Stimulated activated CD4-positive, alpha-beta T cell treated with anti-CD3 and anti-CD28 coated beads, TNF-alpha, amount 100 ng/mL, for 24 hours (primary cell): ENCODE results near the gene SLC23A3.
A peak's percentile ranks its signal among the peaks of the same experiment; 100 is the strongest.

Experiments
- DNase-seq, 3 experiments: peaks; one replicate each; pipeline ENCODE4 v3.0.0-alpha.2; 2020; ENCODE audit warnings: low read depth in 3 of 3

SLC23A3 gene

DNA sequence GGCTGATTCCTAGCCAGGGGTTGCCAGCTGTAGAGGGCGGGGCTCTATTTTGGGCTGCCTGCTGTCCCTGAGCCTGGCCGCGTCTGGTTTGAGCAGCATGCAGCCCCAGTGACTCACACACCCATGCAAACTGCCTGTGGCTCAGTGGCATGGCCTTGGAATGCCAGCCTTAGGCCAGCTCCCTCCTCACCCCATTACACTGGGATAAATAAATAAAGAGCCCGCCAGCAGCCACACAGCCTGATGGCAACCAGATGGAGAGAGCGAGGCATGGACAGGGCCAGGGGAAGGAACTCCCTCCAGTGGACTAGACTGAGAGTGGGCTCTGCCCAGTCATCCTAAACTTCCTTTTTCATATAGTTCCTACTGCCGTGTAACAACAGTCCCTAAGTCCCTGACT, 27.5 kb downstream of the SLC23A3 start:
- no peak for DNase-seq

GRCh38 chr2:219140722-219141121, 29.1 kb downstream of the SLC23A3 start:
- DNase-seq = no peak

DNA sequence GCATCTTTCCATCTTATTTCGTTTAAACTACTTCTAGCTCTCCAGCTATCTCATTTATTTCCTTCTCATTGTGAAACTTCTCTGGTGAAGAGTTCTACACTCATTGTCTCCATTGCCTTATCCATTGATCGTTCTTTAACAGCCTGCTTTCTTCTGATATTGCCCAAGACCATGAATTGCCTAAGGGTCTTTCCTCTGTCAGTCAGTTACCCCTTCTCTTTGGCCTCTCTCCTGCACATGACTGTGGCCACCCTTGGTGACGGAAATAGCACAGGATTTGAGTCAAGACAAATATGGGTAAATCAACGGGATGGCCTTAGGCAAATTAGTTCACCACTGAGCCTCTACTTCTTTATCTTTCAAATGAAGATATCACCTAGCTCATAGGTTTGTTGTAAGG, 35.9 kb downstream of the SLC23A3 start:
- DNase-seq = no peak

DNA sequence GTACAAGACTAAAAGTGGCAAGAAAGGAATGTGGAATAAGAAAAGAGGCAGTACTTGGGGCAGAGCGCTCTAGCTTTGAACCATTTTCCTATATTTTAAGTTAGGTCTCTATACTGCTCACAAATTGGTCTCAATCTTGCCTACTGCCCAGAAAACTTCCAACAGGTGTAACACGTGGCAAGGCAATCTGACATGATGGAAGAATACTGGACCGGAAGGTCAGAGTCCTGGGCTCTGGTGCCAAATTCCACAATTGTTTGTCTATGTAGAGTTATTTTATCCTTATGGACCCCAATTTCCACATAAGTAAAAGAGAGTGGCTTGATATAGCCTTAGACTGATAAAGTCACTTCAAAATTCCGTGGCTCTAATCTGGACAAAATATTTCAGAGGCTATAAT, 38.1 kb downstream of the SLC23A3 start:
- DNase-seq = no peak

- no peak for DNase-seq
Observed at GRCh38 chr2:219131327-219131726, 38.5 kb downstream of the SLC23A3 start.

DNA sequence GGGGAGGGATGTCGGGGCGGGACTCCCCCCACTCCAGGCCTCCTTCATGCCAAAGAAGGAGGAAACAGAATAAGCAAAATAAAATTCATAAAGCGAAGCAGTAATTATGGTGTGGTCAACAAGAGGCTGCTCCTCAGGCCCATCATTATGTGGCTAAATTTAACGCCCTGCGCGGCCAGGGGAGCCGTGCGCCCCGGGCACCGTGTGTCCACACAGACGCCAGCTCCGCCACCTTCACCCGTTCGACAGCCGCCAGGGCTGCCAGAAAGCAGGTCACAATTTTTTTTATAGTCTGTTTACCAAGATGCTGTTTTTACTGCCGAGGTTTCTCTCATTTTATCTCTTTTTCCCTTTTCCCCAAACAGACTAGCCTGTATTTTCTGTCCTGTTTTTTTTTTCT, 40.2 kb downstream of the SLC23A3 start:
- no peak for DNase-seq

DNA sequence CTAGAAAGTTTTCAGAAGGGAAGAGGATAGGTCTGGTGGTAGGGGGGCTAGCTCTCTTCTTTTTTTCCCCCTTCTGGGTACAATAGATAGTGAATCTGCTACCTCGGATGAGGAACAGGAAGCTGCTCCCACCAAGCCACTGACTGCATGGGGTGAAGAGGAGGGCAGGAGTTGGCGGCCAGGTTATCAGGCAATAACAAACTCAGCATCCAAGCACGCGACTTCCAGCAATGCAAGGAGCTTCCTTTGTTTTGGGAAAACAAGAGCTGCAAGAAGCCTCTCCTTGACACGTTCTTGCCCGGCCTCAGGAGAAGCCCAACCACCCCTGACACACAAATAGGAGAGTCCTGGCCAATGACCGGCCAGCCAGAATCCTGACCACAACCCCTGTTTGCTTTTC, 41.4 kb downstream of the SLC23A3 start:
- no peak for DNase-seq

- DNase-seq = no peak
Observed at GRCh38 chr2:219127037-219127635, 42.7 kb downstream of the SLC23A3 start.

DNA sequence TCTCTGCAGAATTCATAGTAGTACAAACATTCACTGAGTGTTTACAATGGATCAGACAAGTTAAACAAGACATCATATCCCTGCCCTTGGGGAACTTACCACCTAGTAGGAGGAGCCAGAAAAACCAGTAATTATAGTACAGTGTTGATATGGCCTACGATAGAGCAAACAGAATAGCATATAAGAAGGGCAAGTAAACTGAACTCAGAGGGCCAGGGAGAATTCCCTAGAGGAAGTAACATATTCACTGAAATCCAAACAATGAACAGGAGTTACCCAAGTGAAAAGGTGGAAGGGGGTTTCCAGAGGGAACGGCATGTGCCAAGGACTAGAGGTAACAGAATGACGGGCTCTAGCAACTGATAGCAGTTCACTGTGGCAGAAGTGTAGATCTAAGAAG, 43.3 kb downstream of the SLC23A3 start:
- DNase-seq = no peak

DNA sequence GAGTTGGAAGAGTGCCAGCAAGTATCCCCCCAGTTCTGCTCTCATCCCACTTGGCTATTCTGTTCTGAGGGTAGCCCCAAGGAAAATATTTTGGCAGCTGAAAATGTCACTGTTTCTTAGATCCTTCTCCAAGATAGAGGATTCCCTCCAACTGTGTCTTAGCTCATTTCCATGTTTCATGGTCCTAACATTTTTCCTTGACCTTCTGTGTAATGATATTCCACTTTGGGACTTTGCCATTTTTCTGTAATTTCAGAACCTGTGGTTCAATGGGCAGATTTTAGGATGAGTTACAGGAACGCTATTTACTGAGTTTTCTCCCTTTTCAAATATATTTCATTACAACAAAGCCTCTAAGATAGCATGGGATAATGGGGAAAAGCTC, 44.0 kb downstream of the SLC23A3 start:
- no peak for DNase-seq

DNA sequence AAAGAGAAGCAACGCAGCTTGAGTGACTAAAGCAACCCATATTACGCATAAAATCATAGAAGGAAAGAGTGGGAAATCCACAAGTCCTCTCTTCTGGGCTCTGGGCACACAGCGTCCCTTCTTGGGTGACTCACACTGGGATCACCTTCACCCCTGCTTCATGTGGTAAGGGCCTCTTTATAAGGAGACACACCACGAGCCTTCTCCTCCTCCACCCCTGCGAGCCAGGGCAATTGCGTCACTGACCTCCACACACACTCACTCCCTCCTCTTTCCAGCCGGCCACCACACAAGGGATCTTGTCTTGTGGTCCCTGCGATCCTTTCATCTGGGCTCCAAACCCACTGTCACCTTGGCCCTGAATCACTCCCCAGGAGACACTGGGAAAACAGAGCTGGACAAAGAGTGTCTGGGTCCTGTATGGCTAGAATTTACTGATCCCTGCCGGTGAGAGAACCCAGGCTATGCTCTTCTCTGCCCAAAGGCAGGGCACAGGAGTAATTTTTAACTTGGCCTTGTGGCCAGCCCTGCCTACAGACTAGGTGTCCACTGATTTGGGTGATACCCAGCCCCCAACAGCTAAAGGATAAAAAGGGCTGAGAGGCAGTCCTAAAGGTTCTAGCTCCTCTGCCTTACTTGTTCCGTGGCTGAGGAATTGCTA, 44.5 kb downstream of the SLC23A3 start:
- peak in 1 of 3 experiments; percentile 5 for DNase-seq

- no peak for DNase-seq
Observed at GRCh38 chr2:219124381-219125110, 45.3 kb downstream of the SLC23A3 start.

DNA sequence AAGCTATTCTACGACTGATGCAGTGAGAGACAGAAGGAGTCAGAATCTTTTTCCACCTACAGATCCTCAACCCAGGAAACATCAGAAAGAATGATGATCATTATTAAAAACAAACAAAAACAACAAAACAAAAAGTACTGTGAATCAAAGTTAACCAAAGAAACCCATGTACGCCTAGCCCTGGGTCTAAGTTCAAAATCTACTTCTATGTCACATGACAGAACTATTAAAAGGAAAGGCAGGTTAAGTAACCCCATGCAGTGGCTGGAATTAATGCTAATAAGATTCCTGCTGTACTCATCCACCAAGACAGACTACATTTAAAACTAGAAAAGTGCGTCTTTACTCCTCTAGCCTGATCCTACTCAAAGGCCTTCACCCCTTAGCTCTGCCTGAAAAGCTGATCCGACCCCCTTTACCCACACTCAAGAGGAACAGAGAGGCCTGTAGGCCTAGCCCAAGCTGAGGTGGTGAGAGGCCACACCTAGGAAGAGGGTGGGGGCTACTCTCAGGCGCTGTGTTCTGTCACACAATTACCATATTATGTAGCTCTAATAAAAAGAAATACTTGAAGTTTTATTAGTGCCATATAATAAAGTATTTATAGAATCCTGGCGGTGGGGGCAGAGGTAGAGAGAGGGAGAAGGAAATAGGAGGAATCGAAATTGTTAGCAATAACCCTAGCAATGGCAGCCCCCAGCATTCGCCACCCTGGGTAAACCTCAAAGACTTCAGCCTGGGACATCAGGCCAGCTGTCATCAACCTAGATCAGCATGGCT, 46.3 kb downstream of the SLC23A3 start:
- no peak for DNase-seq

- DNase-seq = no peak
Observed at GRCh38 chr2:219122202-219122980, 47.4 kb downstream of the SLC23A3 start.

GRCh38 chr2:219120082-219120481, 49.7 kb downstream of the SLC23A3 start:
- DNase-seq = no peak

DNA sequence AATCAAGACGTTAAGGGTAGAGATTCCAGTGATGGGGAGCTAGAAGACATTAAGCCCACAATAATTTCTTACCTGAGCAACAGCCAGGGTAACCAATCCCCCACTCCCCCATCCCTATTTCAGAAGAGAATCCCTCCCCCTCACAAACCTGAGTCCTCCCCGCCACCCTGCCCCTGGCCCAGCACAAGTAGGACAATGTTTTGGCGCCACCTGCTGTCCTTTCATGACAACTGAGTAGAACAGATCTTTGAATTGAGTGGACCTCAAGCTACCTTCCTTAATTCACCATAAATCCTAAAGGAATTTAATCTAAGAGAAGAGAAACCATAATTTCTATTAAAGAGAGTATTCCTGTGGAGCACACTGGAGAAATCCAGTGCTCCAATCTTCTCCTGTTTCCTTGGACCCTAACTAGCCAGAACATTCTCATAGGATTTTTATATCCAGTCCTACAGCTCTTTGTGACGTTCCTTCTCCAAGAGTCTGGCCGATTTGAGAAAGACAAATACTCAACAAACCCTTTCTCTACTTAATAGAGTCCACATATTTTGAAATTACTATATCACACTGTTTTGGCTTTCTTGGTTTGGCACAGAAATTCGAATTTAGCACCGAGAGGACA, 50.3 kb downstream of the SLC23A3 start:
- DNase-seq = peak; percentile 26 to 58 (median 41)

- no peak for DNase-seq
Observed at GRCh38 chr2:219118504-219118903, 51.3 kb downstream of the SLC23A3 start.

GRCh38 chr2:219116776-219117646, 52.8 kb downstream of the SLC23A3 start:
- DNase-seq = no peak

GRCh38 chr2:219112651-219113338, 57.0 kb downstream of the SLC23A3 start:
- no peak for DNase-seq

DNA sequence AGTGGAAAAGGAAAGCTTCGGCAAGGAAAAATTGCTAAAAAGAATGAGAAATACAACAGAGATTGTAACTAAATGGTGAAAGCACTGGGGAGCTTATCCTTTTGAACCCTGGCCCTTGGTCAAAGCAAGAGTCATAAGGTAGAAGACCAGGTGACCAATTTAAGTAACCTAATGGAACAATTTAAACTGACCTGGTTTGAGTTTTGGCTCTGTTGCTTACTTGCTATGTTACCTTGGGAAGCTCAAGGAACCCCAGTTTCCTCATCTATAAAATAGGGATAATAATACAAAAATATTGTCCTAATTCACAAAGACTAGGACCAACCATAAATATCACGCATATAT, 57.8 kb downstream of the SLC23A3 start:
- DNase-seq = no peak
